SIG-M5 treated with dmso at 0.1 percent for 504 hours (cell line): ENCODE results near the gene CES2.

Experiments
- DNase-seq: peaks from one replicate; lab custom pipeline; 2025; ENCODE audit not compliant: unreplicated experiment; lab: John Stamatoyannopoulos, UW

The CES2 gene

DNA sequence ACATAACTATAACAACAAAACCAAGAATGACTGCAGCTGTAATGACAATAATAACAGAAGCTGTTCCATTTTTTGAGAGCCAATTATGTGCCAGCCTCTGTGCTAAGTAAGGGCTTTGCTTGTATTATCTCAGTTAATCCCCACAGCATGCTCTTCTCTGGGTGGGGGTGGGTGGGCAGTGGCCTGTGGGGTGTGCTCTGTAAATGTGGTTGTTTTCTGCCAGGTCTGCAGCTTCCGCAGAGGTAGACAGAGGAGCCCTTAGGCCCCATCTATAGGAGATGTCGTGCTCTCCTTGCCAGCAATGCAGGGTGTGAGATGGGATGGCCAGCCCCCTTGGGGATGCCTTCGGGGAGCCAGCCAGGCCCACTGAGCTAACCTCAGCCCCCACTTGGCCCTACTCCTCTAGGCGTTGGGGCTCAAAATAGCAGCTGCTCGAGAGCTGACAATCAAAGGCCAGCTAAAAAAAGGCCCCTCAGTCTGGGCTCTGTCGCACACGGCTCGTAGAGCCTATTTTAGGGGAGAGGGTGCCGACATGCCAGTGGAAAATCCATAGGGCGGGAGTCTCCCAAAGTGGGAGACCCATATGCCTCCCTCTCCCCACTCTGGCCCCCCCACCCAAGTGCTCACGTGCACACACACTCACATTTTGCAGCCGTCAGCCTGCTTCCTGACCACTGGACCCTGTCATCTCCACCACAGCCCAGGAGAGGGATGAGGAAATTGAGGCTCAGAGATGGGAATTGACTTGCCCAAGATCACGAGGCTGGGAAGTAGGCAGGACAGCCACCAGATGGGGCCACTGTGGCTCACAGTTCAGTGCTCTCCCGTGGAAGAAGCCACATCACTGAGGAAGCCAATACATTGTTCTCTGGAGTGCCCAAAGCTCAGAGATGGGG is 32.4 kb upstream of the CES2 start:
- no peak for DNase-seq

DNA sequence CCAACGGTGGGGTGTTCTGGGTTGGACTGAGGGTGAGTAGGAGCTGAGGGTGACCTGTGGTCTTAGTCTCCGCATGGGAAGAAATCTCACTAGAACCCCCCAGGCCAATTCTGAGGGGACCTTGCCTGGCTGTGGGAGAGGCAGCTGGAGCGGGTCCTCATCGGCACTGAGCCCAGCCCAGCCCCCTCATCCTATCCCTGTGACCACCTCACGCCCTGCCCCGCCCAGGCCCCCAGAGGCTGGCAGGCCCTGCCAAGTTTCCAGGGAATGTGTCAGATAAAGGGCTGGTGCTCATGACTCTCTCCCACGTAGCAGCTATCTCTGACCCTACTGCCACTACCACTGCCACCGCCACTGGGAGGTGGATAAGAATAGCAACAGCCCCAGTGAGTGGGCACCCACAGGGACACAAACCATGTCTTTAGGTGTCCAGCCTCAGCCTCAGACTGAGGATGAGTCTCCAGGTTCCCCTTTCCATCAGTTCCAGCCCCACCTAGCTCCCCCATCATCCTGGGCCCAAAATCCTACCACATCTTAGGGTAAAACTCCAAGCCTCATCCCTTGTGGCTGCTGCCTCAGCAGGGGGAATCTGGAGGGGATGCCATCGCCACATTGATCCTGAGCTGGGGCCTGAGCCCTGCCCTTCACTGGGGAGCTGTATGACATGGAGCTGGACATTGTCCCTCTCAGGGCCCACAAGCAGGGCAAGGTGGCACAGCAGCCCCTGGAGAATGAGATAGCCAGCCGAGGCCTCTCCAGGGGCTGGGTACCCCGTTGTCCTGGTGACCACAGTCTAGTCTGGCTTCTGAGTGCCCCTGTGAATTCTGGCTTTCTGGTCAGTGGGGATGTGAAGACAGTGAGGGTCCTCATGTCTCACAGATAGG is 31.5 kb upstream of the CES2 start:
- DNase-seq = no peak

DNA sequence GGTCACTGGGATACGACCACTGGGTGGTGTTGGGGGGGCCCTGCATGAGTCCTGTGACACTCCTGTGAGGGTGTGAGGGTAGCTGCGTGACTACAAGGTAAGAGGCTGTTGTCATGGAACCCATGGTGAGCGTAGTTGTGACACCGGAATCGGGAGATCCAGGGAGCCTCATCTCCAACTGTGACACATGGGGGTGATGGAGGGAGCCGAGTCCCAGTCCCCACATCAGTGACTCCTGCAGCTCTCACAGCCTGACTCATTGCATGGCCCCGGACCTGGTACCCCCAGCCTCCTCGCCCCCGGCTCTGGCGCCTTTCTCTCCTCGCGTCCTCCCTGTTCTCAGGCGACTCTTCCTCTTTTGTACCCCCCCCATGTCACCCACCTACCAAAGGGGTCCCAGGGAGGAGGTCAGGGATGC is 30.9 kb upstream of the CES2 start:
- no peak for DNase-seq

DNA sequence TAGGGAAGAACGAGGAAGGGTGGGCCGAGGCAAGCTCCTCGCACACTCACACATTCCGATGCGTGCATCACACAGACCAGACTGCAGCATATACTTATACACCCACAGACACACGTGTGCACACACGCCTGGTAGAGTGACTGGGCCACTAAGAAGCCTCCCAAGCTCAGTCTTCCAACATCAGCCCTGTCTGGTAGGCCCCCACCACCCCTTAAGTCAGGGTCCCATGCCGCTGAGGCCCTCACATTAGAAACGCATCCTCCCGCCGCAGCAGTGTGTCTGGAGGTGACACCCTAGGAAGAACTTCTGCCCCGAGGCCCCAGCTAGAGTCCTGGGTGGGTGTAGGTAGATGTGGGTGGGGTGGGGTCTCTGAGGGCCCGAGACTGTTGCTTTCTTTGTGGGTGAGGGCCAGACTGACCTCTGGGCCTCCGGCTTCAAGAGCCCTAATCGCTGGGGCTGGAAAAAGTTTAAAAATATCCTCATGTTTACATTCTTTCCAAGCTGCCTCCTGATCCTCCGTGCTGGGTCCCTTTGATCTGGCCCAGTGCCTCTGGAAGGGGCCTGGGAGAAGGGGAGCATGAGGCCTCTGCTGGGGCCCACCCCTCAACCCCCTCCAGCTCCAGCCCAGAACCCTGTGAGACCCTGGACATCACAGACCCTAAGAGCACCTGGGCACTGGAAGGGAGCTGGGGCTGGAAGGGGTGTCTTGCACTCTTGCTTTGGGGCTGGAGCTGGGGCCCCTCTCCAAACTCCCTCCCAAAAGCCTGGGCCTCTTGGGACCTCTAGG is 30.3 kb upstream of the CES2 start:
- DNase-seq = no peak

DNA sequence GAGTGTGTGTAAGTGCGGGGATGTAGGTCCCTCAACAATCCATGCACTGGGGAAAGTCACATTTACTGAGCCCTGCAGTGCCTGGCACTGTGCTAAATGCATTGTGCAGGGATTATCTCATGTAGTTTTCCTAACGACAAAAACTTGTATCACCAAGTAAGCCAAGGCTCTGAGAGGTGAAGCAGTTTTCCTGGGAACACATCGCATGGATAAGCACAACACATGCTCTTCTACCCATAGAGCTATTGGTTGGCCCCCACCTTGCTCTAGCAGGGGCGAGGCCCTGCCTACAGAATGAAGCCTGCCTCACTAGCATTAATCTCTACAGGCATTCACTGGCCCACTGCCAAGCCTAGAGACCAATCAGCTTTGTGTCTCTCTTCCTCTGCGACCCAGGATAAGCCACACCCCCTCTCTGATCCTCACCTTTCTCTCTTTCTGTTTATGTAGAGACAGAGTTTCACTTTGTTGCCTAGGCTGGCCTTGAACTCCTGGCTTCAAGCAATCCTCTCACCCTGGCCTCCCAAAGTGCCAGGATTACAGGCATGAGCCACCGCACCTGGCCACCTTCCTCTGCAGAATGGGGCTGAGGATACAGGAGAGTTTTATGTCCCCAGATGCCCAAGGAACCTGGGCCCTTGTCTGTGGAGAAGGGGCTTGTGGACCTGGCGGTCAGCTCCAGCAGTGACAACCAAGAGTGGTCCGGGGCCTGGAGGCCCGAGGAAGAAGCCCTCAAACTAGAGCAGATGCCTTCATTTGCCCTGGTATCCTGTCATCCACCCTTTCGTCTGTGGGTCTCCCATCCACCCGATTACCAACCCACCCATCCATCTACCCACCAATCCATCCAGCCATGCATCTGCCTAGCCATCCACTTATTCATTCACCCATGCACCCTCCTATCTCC is 29.4 kb upstream of the CES2 start:
- no peak for DNase-seq

DNA sequence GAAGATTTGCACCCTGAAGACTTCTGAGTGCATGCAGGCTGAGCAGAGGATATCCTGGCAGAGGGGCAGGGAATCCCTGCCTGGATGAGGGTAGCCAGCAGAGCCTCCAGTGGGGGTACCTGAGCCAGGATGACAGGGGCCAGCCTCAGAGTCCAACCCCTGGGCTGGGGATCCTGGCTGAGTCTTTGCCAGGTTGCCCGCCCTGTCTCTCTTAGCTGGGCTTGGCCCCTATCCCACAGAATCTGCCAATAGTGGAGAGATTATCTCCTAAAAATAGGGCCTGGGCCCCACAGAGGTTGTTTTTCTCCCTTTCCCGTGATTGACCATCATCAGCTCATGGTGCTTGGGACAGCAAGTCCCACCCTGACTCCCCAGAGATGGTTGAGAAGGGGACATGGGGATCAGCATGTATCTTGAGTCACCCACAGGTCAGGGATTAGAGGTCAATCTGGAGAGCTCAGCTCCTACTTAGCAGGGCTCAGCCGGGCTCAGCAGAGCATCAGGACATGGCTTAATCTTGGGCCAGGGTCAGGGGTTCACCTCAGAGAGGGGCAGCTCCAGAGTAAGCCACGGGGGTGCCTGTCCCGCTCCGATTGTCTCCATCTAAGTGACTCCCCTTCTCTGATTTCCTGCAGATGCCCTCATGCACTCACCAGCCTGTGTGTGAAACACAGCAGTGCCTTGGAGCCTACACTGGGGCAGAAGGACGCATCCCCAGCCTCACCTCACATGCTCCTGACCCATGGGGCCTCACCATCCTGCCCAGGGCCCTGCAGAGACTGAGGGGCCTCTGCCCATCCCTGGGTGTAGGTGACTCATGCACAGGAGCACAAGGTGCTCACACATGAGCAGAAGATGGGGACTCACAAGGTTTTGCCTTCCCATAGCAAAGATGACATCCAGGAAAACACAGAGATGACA is 28.1 kb upstream of the CES2 start:
- no peak for DNase-seq

DNA sequence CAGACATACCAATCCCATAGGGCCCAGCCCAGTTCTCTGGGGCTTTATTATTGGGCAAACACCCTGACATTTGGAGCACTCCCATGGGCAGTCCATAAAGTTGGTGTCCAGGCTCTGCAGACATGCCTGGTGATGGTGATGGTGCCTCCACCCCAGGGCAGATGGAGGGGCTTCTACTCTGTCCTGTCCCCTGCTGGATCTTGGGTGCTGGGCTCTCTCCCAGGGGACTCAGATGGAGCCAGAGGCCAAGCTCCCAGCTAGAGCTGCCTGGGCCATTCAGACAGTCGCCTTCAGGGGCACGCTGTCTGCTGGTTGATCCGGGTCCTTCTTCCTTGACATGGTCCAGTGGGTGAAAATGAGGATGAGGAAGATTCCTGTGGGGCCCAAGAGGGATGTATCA is 27.2 kb upstream of the CES2 start:
- no peak for DNase-seq

DNA sequence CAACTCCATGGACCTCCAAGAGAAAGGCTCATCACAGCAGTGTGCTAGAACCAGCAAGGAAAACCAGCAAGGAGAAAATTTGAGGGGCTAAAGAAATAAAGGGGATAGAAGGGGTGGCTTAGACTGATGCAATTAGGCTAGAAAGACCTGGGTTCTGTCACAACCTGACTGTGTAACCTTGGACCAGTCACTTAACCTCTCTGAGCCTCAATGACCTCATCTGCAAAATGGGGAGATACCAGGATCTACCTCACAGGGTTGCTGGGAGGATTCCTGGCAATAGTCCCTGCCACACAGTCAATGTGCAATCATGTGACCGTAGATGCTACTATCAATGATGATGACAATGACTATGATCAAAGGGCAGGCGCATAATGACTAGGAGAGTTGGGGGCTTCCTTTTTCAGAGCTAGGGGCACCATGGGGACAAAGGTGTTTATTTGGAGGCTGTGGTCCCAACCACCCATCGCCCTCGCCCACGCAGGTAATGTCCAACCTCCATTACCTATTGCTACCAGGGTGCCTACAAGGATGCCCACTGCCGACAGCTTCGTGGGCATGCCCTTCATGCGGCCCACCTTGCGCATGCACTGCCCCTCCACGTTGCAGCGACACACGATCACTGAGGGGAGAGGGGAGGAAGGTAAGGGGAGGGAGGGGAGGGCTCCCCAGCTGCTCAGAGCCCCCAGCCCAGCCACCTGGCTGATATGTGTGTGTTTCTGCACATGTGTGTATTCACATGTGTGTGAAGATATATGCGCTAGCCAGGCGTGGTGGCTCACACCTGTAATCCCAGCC is 26.4 kb upstream of the CES2 start:
- DNase-seq = no peak

DNA sequence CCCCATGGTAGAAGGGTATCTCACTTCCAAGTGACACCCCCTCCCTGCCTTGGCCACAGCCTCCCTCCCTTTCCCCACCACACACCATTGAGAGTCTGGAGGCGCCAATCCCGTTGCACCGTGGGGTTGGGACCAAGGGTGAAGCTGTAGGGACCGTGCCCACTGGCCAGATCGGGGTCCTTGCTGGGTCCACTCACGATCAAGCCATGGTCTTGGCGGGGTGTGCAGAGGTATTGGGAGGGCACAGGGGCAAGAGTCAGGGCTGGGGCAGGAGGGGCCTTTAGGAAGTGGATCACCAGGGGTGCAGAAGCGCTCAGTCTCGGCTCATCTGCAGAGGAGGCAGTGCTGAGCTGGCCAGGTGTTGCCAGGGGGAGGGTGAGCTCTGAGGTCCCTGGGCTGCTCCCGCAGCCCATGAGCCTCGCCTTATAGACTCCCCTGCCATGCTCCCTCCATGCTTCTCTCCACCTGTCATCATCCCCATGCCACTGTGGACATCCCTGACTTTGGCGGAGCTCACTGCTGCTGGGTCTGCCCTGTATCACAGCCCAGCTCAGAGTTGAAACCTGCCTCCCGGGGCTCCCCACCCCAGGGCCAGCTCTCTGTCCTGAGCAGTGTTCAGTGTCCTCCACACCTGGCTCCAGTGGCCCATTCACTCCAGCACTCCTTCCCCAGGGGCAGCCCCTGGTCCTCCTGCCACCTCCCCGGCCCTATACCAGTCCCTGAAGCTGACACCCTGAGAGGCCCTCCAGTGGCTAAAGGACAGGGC is 25.0 kb upstream of the CES2 start:
- DNase-seq = no peak

DNA sequence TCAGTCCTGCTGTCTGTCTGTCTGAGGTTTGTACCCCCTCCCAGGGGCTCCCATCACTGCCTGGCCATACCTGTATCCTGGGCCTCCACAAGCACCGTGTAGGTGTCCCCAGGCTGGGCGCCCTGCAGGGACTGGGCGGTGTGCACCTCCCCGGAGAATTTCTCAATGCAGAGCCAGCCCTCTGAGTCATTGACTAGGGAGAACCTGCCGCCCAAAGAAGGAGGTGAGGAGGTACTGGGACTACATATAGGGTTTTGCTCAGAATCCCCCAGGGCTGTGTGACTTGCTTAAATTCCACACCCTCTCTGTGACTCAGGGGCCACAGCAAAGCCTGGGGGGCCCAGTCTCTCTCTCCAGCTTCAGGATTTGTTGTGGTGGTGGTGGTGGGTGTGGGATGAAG is 24.2 kb upstream of the CES2 start:
- no peak for DNase-seq

DNA sequence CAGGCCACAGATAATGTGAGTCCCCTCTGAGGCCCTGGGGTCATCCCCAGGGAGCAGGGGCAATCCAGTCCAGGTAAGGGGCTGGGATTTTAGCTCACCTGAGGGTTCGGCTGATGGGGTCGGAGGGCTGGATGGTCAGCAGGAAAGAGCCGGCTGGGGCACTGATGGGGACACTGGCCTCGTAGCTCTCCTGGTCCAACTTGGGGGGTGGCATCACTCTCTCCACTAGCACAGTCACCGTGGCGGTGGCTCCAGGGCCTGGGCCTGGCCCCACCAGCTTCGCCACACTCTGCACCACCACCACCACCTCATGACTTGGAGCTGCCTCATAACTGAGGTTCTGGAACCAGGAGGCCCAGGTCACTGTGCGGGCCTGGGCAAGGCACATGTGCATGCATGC is 23.5 kb upstream of the CES2 start:
- no peak for DNase-seq

DNA sequence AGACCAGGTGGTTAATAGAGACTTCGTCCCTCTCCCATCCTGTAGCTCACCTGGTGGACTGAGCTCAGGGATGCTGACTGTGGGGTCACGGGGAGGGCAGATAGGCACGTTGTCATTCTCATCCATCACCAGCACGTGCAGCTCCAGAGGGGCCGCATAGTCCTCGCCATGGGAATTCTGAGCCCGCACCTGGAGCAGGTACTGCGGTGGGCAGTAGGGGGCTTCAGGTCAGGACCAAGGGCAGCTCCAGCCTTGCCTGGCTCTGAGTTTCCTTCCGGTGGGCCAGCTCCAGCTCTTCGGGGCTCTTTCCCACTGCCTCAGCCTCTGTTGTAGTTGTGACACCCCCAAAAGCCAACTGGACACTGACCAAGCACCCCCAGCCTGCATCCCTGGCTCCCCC is 22.2 kb upstream of the CES2 start:
- DNase-seq = no peak

DNA sequence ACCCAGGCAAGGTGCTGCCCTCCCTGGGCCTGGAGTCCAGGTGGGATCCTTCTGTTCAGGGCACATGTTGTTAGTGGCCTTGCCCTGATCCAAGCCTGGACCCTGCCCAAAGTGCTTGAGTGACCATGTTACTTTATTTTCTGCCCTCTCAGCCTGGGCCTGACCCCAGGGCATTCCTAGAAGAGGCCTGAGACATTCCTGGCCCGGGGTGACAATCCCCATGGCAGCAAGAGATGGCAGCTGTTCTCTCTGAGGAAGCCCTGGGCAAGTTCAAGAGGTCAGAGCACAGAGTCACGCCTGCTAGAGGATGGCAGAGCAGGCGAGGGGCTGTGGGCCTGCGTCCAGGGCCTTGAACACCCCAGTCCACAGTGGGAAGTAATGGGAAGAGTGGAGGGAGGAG is 21.6 kb upstream of the CES2 start:
- DNase-seq = no peak

DNA sequence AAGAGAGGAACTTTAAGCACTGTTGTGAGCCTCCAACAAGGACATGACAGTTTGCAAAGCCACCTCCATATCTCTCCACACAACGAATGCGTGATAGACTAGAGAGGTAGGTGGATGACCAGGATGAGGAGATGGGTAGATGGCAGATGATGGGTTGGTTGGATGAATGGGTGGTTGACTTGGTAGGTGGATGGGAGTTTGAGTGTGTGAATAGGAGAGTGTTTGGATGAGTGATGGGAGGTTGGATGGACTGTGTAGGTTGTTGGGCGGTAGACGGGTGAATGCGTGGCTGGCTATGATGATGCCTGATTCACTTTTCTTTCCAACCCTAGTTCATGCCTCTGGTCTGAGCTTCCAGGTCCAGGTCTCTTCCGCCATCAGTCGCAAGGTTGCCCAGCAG is 20.8 kb upstream of the CES2 start:
- DNase-seq = no peak

DNA sequence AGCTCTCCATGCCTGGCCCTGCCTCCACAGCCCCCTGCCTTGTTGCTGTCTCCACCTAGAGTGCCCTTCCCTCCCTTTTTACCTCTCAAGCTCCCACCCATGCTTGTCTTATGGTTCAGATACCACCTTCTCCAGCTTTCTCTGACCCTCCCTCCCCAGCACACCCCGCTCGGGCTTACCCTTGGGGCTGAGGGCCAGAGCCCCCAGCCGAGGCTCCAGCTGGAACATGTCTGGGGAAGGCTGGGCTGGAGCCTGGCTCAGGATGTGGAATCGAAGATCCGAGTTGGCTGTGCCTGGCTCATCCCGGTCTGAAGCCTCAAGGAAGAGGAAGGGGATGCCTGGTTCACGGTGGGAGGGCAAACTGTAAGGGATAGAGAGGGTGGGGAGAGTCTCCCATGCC is 20.3 kb upstream of the CES2 start:
- DNase-seq = no peak

DNA sequence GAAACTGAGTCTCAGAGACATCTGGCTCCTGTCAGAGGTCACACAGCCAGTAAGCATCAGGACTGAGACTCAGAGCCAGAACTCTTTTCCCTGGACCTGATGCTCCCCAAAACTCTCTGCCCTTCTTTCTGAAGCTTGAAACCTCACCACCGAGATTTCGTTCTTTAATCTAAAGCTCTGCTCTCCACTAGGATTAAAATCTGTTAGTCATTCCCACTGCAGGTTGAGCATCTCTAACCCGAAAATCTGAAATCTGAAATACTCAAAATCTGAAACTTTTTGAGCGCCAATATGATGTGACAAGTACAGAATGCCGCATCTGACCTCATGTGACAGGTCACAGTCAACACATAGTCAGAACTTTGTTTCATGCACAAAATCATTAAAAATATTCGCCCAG is 18.8 kb upstream of the CES2 start:
- no peak for DNase-seq

DNA sequence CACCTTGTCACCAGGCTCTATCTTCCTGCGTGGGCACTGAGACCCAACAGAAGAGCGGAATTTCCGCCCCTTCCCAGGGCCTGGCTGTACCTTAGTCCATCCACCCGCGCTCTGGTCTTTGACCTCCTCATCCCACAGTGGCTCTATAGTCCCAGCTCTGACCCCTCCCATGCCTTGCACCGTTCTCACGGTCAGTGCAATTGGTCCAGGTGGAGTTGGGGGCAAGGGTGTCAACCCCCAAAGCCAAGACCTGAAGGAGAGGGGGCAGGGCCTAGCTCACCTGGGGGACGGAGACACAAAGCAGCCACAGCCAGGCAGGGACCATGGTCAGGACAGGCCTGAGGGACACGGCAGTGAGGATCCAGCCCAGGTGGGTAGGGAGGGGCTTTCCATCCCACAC is 17.6 kb upstream of the CES2 start:
- no peak for DNase-seq

DNA sequence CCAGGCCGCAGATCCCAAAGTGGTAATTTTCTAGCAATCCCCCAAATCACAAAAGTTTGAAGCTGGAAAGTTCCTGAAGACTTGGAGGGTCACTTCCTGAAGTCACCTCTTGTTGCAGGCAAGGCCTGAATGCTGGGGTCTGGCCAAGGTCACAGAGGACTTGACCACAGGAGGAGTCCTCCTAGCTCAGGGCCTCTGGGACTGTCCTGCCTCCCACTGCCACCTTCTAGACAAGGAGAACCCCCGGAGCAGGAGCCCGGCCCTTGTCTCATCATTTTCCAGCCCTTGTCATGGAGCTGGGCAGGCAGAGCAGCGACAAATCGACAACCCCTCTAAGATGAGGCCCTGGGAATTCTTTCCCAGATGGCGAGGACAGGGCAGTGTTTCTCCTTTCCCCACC is 17.0 kb upstream of the CES2 start:
- no peak for DNase-seq
